ENCODE data around the gene AKAP9.
"Not testable (repeated sequence)": the region's sequence is repeated elsewhere in the genome, so short reads cannot be mapped to it uniquely, and the experiment has no call there.

The AKAP9 gene

GRCh38 chr7:92134271-92135051 is 193.8 kb downstream of the AKAP9 start, which contains the start of gene CYP51A1:
TSS of gene CYP51A1 (minus strand) at chr7:92134477. CDS start at chr7:92134364, 113 bp downstream.
- peak; percentile 91 for DNase-seq (ENCODE audit: low read depth)

- DNase-seq (ENCODE audit: low read depth), result peak; percentile 37
Observed at GRCh38 chr7:92135052-92135889, 194.6 kb downstream of the AKAP9 start.

GRCh38 chr7:92137557-92137956 is 196.9 kb downstream of the AKAP9 start:
- DNase-seq (ENCODE audit: low read depth), result no peak

GRCh38 chr7:92141161-92141560 is 200.5 kb downstream of the AKAP9 start:
- DNase-seq (ENCODE audit: low read depth), result no peak

- not testable (repeated sequence) for DNase-seq (ENCODE audit: low read depth)
Observed at GRCh38 chr7:92142791-92143190, 202.1 kb downstream of the AKAP9 start.

GRCh38 chr7:92143192-92143880 is 202.7 kb downstream of the AKAP9 start:
- DNase-seq (ENCODE audit: low read depth), result not testable (repeated sequence)

- DNase-seq (ENCODE audit: low read depth), result no peak
Observed at GRCh38 chr7:92149736-92150239, 209.1 kb downstream of the AKAP9 start.

- no peak for DNase-seq (ENCODE audit: low read depth)
Observed at GRCh38 chr7:92150450-92151017, 209.9 kb downstream of the AKAP9 start.

- peak; percentile 7 for DNase-seq (ENCODE audit: low read depth)
Observed at GRCh38 chr7:92155108-92155739, 214.6 kb downstream of the AKAP9 start.

- DNase-seq (ENCODE audit: low read depth), result no peak
Observed at GRCh38 chr7:92156990-92157389, 216.3 kb downstream of the AKAP9 start.

- DNase-seq (ENCODE audit: low read depth), result peak; percentile 81
Observed at GRCh38 chr7:92158660-92159575, 218.3 kb downstream of the AKAP9 start.
